NB4 (cell line): Measurements from ENCODE around the gene GLT8D2.

ENCODE experiments used
- DNase-seq: peaks from one replicate; pipeline ENCODE4 v3.0.0; 2010; ENCODE audit warnings: low read depth
- H3K4me3 ChIP-seq: one replicate; pipeline ENCODE4 v1.5.1; 2011; ENCODE audit warnings: mild to moderate bottlenecking, low read depth, low read length, moderate library complexity
- MYC ChIP-seq: IDR thresholded peaks from 2 replicates; pipeline ENCODE4 v1.6.1; 2011; ENCODE audit warnings: low read depth, low read length
- POLR2A ChIP-seq: IDR thresholded peaks from 2 replicates; pipeline ENCODE4 v1.6.1; 2011; ENCODE audit warnings: mild to moderate bottlenecking; ENCODE audit not compliant: insufficient read length; ENCODE audit errors: extremely low read depth
- TF ChIP-seq, protein P1 (sequence below): IDR thresholded peaks from one replicate; pipeline ENCODE4 v1.5.1; 2012; ENCODE audit warnings: low read depth, low read length
- TF ChIP-seq, protein P2 (sequence below): IDR thresholded peaks from 2 replicates; pipeline ENCODE4 v1.6.1; 2011; ENCODE audit warnings: low read depth, low read length

GLT8D2 gene

DNA sequence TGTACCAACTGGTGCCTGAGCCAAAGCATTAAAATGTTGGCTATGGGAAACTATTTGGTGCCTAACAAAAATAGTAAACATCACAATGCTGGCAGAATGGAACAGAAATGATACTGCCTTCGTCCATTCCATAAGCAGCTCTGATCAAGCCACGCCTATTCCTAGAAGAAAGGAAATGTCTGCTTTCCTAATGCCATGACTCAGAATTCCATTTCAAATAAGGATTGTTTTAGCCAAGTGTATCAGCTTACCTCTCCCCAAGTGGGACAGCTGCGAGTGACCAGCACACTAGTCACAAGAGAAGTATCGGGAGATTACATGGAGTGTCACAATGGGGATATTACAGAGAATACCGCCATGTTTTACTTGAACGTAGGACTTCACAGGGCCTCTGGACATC, 38.7 kb downstream of the GLT8D2 start:
- H3K4me3 ChIP-seq: no peak overlapping the region
- DNase-seq: no peak
- TF ChIP-seq, protein P1, sequence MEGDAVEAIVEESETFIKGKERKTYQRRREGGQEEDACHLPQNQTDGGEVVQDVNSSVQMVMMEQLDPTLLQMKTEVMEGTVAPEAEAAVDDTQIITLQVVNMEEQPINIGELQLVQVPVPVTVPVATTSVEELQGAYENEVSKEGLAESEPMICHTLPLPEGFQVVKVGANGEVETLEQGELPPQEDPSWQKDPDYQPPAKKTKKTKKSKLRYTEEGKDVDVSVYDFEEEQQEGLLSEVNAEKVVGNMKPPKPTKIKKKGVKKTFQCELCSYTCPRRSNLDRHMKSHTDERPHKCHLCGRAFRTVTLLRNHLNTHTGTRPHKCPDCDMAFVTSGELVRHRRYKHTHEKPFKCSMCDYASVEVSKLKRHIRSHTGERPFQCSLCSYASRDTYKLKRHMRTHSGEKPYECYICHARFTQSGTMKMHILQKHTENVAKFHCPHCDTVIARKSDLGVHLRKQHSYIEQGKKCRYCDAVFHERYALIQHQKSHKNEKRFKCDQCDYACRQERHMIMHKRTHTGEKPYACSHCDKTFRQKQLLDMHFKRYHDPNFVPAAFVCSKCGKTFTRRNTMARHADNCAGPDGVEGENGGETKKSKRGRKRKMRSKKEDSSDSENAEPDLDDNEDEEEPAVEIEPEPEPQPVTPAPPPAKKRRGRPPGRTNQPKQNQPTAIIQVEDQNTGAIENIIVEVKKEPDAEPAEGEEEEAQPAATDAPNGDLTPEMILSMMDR: no peak
- TF ChIP-seq MYC: no peak

DNA sequence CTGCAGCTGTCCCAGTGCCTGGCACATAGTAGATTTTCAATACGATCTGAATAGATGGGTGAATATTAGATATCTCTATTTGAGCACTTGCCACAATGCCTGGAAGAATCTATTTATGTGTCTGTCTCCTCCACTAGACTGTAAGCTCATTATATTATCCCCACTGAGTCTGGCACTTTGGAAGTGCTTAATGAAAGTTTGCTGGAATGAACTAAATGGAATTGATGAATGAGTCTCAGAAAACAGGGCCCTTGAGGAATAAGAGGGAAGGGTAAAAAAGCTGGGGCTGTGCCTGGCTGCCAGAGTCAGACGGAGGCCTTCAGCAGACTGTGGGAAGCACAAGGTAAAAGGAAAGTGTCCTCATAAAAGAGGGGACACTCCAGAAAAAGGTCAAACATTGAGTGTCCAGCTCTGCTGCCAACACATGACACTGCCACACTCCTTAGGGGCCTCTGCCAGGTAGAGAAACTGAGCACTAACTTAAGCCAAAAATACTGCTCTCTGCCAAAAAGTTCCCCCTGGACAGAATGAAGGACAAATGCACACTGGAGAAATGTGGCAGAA, 39.3 kb downstream of the GLT8D2 start:
- no peak overlapping the region for H3K4me3 ChIP-seq
- TF ChIP-seq, protein P2, sequence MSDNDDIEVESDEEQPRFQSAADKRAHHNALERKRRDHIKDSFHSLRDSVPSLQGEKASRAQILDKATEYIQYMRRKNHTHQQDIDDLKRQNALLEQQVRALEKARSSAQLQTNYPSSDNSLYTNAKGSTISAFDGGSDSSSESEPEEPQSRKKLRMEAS: no peak
- TF ChIP-seq, protein P1: no peak
- no peak for TF ChIP-seq POLR2A
- no peak for DNase-seq

DNA sequence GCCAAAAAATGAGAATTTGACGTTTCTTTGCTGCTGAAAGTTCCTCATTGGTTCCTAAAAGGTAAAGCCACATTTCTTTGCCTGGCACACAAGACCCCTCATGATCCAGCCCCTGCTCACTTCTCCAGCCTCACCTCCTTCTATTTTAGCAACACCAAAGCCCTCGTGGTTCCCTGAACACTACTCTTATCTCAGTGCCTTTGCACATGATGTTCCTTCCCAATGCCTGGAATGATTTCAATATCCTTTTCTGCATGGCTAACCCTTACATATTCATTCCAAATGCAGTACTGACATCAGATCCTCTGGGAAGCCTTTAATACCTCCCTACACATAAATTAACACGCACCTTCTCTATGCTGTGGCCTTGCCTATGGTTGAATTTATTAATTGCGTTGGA, 39.9 kb downstream of the GLT8D2 start:
- TF ChIP-seq MYC: no peak
- TF ChIP-seq POLR2A: no peak
- TF ChIP-seq, protein P1: no peak
- no peak overlapping the region for H3K4me3 ChIP-seq
- DNase-seq: no peak

DNA sequence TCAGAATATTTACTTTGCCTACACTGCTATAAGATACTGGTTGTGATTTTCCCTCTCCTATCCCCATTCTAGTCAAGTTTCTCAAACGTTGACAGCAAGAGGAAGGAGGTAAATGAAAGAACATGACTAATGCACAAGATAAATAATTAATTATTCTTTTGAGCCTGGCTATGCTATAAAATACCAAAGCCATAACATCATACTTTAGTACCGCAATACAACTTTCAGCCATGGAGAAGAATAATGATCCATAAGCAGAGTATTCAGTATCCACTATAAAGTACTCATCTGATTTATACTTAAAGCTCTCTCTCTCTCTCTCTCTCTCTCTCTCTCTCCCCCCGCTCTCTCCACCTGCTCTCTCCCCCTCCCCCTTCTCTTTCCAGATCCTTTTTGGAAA, 43.1 kb downstream of the GLT8D2 start:
- no peak for DNase-seq
- TF ChIP-seq, protein P2: no peak
- no peak for TF ChIP-seq MYC
- TF ChIP-seq POLR2A: no peak
- TF ChIP-seq, protein P1: no peak
- no peak overlapping the region for H3K4me3 ChIP-seq

DNA sequence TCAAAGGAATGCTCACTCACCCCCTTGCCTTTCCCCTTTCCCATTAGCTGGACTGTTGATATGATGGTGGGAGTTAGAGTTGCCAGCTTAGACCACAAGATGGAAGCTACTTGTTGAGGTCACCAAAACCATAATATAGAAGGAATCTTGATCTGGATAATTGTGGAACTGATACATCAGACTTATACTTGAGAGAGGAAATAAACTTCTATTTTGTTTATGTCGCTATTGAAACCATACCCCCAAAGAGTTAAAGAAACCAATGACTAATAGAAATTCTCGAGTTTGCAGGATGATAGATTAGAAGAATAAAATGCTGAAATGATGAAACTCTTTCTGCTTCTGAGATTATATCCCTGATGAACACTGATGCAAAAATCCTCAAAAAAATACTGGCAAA, 46.4 kb downstream of the GLT8D2 start:
- TF ChIP-seq MYC: no peak
- no peak for TF ChIP-seq POLR2A
- TF ChIP-seq, protein P2: no peak
- TF ChIP-seq, protein P1: no peak
- DNase-seq: no peak
- no peak overlapping the region for H3K4me3 ChIP-seq

DNA sequence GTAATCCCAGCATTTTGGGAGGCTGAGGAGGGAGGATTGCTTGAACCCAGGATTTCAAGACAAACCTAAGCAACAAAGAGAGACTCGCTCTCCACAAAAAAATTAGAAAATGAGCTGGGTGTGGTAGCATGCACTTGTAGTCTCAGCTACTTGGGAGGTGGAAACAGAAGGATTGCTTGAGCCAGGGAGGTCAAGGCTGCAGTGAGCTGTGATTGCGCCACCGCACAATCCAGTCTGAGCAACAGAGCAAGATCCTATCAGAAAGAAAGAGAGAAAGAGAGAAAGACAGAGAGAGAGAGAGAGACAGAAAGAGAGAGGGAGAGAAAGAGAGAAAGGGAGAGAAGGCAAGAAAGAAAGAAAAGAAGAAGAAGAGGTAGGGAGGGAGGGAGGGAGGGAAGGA, 47.3 kb downstream of the GLT8D2 start:
- TF ChIP-seq MYC (no peak), POLR2A (no peak)
- TF ChIP-seq, protein P2: no peak
- TF ChIP-seq, protein P1: no peak
- DNase-seq: no peak
- H3K4me3 ChIP-seq: no peak overlapping the region
